GM18873 (cell line): ENCODE results near the gene BCAT1.
"Not testable (repeated sequence)": the region's sequence is repeated elsewhere in the genome, so short reads cannot be mapped to it uniquely, and the experiment has no call there.

Source experiments
- ATAC-seq: cut with Tn5 transposase; IDR thresholded peaks from one replicate; pipeline ENCODE4 v1.9.1; 2021; ENCODE audit warnings: mild to moderate bottlenecking, moderate library complexity, moderate number of reproducible peaks; ENCODE audit not compliant: unreplicated experiment, low FRiP score

BCAT1 gene

GRCh38 chr12:24960222-24960855 is 11.4 kb upstream of the BCAT1 start:
- ATAC-seq, result peak; percentile 66

- ATAC-seq, result not testable (repeated sequence)
Measured at GRCh38 chr12:24956351-24956750, 7.5 kb upstream of the BCAT1 start.

- ATAC-seq, result no peak
Measured at GRCh38 chr12:24955853-24956252, 7.0 kb upstream of the BCAT1 start.

GRCh38 chr12:24955389-24955788 is 6.5 kb upstream of the BCAT1 start:
- ATAC-seq, result no peak

GRCh38 chr12:24954261-24954660 is 5.4 kb upstream of the BCAT1 start:
- no peak for ATAC-seq

- ATAC-seq, result no peak
Measured at GRCh38 chr12:24952389-24952788, 3.5 kb upstream of the BCAT1 start.

- peak; percentile 36 for ATAC-seq
Measured at GRCh38 chr12:24950231-24950834, 1.4 kb upstream of the BCAT1 start.

- peak; percentile 33 for ATAC-seq
Measured at GRCh38 chr12:24948420-24948756, 513 bp downstream of the BCAT1 start.

GRCh38 chr12:24947541-24948419 is 1.1 kb downstream of the BCAT1 start:
- no peak for ATAC-seq

- no peak for ATAC-seq
Measured at GRCh38 chr12:24945845-24946244, 3.1 kb downstream of the BCAT1 start.

- ATAC-seq, result no peak
Measured at GRCh38 chr12:24945039-24945438, 3.9 kb downstream of the BCAT1 start.

GRCh38 chr12:24944601-24944975 is 4.3 kb downstream of the BCAT1 start:
- ATAC-seq, result no peak

GRCh38 chr12:24943947-24944600 is 4.8 kb downstream of the BCAT1 start:
- ATAC-seq, result no peak

GRCh38 chr12:24940157-24940556 is 8.7 kb downstream of the BCAT1 start:
- no peak for ATAC-seq

- not testable (repeated sequence) for ATAC-seq
Measured at GRCh38 chr12:24939551-24939950, 9.3 kb downstream of the BCAT1 start.

- no peak for ATAC-seq
Measured at GRCh38 chr12:24938341-24938740, 10.6 kb downstream of the BCAT1 start.

- ATAC-seq, result no peak
Measured at GRCh38 chr12:24937553-24938244, 11.2 kb downstream of the BCAT1 start.

- no peak for ATAC-seq
Measured at GRCh38 chr12:24933694-24934407, 15.1 kb downstream of the BCAT1 start.

- ATAC-seq, result peak; percentile 89
Measured at GRCh38 chr12:24931666-24932405, 17.1 kb downstream of the BCAT1 start.
